GM23338 (cell line): Measurements from ENCODE around the gene ATP8B4. TPM values are rescaled to one million over a fixed set of nuclear protein-coding genes. Genes with fewer than 3 reads are reported as not detected.

Experiments used
- ATAC-seq: fragments of 200-7000 bp; cut with Tn5 transposase; 3 replicates; pipeline ENCODE4 v1.9.1; 2020
- DNase-seq: peaks from one replicate; pipeline ENCODE4 v3.0.0-alpha.2; 2015; ENCODE audit warnings: low spot score
- H2AFZ ChIP-seq: fragments of 200-600 bp; sonication (generic); 2 replicates; pipeline ENCODE4 v1.8.0; 2016; ENCODE audit warnings: antibody characterized with exemption, mild to moderate bottlenecking, moderate library complexity
- H3F3A ChIP-seq: fragments of 200-600 bp; sonication (generic); replicated peaks from 2 replicates; pipeline ENCODE4 v1.8.0; 2017; ENCODE audit warnings: antibody characterized with exemption, mixed run types, low read depth
- H3K27ac ChIP-seq: fragments of 200-600 bp; sonication (generic); 2 replicates; pipeline ENCODE4 v1.6.1; 2016; ENCODE audit warnings: low read depth
- H3K27me3 ChIP-seq: fragments of 200-600 bp; sonication (generic); 2 replicates; pipeline ENCODE4 v1.8.0; 2016; ENCODE audit warnings: mild to moderate bottlenecking, mixed run types, moderate library complexity; ENCODE audit not compliant: insufficient read depth
- H3K36me3 ChIP-seq: fragments of 200-600 bp; sonication (generic); 2 replicates; pipeline ENCODE4 v1.8.0; 2016; ENCODE audit warnings: mild to moderate bottlenecking; ENCODE audit not compliant: insufficient read depth
- H3K4me1 ChIP-seq: fragments of 200-600 bp; sonication (generic); 2 replicates; pipeline ENCODE4 v1.8.0; 2016; ENCODE audit warnings: mild to moderate bottlenecking, moderate library complexity; ENCODE audit not compliant: insufficient read depth
- H3K4me2 ChIP-seq: fragments of 200-600 bp; sonication (generic); 2 replicates; pipeline ENCODE4 v1.7.1; 2017; ENCODE audit warnings: mixed run types
- H3K4me3 ChIP-seq: fragments of 200-600 bp; sonication (generic); 2 replicates; pipeline ENCODE4 v1.6.1; 2016; ENCODE audit warnings: mixed run types
- H3K79me2 ChIP-seq: fragments of 200-600 bp; sonication (generic); replicated peaks from 2 replicates; pipeline ENCODE4 v1.8.0; 2017; ENCODE audit warnings: mild to moderate bottlenecking; ENCODE audit not compliant: insufficient read depth
- H3K9me2 ChIP-seq: fragments of 200-600 bp; sonication (generic); 2 replicates; pipeline ENCODE4 v1.8.0; 2017; ENCODE audit not compliant: insufficient read depth
- H4K20me1 ChIP-seq: fragments of 200-600 bp; sonication (generic); replicated peaks from 2 replicates; pipeline ENCODE4 v1.8.0; 2017; ENCODE audit warnings: mild to moderate bottlenecking; ENCODE audit not compliant: insufficient read depth
- H3K27ac Mint-ChIP-seq: 2 replicates; pipeline ENCODE4 v1.8.0; 2020; ENCODE audit warnings: inconsistent platforms, mild to moderate bottlenecking, moderate library complexity, mixed read lengths
- H3K27me3 Mint-ChIP-seq: 3 replicates; pipeline ENCODE4 v1.8.0; 2022; ENCODE audit warnings: low read depth, mild to moderate bottlenecking, moderate library complexity, mixed read lengths, inconsistent platforms; ENCODE audit not compliant: insufficient read depth, poor library complexity
- H3K36me3 Mint-ChIP-seq: 3 replicates; pipeline ENCODE4 v1.8.0; 2021; ENCODE audit warnings: low read depth, mild to moderate bottlenecking, inconsistent platforms, moderate library complexity, mixed read lengths
- H3K4me1 Mint-ChIP-seq: 3 replicates; pipeline ENCODE4 v1.8.0; 2020; ENCODE audit warnings: mild to moderate bottlenecking, inconsistent platforms, mixed read lengths
- H3K4me3 Mint-ChIP-seq: 3 replicates; pipeline ENCODE4 v1.8.0; 2021; ENCODE audit warnings: moderate library complexity, mild to moderate bottlenecking, inconsistent platforms, mixed read lengths
- H3K9me3 Mint-ChIP-seq: 3 replicates; pipeline ENCODE4 v1.8.0; 2020; ENCODE audit warnings: moderate library complexity, mild to moderate bottlenecking, inconsistent platforms, mixed read lengths
- CREB1 ChIP-seq: fragments of 250-450 bp; sonication (Bioruptor Pico); IDR thresholded peaks from 2 replicates; pipeline ENCODE4 v1.5.0; 2020; ENCODE audit warnings: low read depth, mild to moderate bottlenecking, moderate library complexity
- EZH2 ChIP-seq: fragments of 200-600 bp; sonication (generic); IDR thresholded peaks from one replicate; pipeline ENCODE4 v1.8.0; 2017; ENCODE audit warnings: antibody characterized with exemption, mild to moderate bottlenecking, low read depth; ENCODE audit not compliant: unreplicated experiment
- EZH2phosphoT487 ChIP-seq: fragments of 200-600 bp; sonication (generic); IDR thresholded peaks from one replicate; pipeline ENCODE4 v1.8.1; 2018; ENCODE audit warnings: antibody characterized with exemption; ENCODE audit not compliant: unreplicated experiment
- JUNB ChIP-seq: IDR thresholded peaks from one replicate; pipeline ENCODE4 v1.6.1; 2016; ENCODE audit warnings: antibody characterized with exemption; ENCODE audit not compliant: unreplicated experiment
- NANOG ChIP-seq: IDR thresholded peaks from 2 replicates; pipeline ENCODE4 v1.6.1; 2016; ENCODE audit warnings: antibody characterized with exemption, borderline replicate concordance
- POLR2AphosphoS5 ChIP-seq: IDR thresholded peaks from 2 replicates; pipeline ENCODE4 v1.6.1; 2016; ENCODE audit warnings: antibody characterized with exemption, low read depth
- STAT1 ChIP-seq: IDR thresholded peaks from one replicate; pipeline ENCODE4 v1.6.1; 2016; ENCODE audit warnings: antibody characterized with exemption; ENCODE audit not compliant: unreplicated experiment
- ZNF114 ChIP-seq: fragments of 250-450 bp; sonication (Bioruptor Pico); IDR thresholded peaks from 2 replicates; pipeline ENCODE4 v1.5.0; 2020; ENCODE audit warnings: mild to moderate bottlenecking, moderate library complexity
- ZNF331 ChIP-seq: fragments of 250-450 bp; sonication (Bioruptor Pico); IDR thresholded peaks from 2 replicates; pipeline ENCODE4 v1.5.0; 2020; ENCODE audit warnings: low read depth, mild to moderate bottlenecking, moderate library complexity
- polyA plus RNA-seq: library from polyadenylated mRNA; unstranded; fragments of >200 nt; fragmentation: Nextera tagmentation; extraction: Ambion mirVana; gene quantifications from 2 replicates; pipeline ENCODE4 v1.2.1, GENCODE V29; 2016
- total RNA-seq: library from RNA; depleted of rRNA; stranded (reverse); fragments of >200 nt; shearing (Covaris generic); gene quantifications from 2 replicates; pipeline ENCODE4 v1.2.3, GENCODE V29; 2014
- TF ChIP-seq, protein P1 (sequence below), 2 experiments: fragments of 200-600 bp in 1 of 2; sonication (generic) in 1 of 2; conservative IDR thresholded peaks; 2 replicates each; pipeline versions ENCODE4 v1.5.1 to v1.6.1; 2016 to 2017; ENCODE audit warnings: antibody characterized with exemption in 2 of 2, low read depth in 2 of 2, mild to moderate bottlenecking in 2 of 2, moderate library complexity in 1 of 2
- TF ChIP-seq, protein P2 (sequence below): fragments of 250-450 bp; sonication (Bioruptor Pico); IDR thresholded peaks from 2 replicates; pipeline ENCODE4 v1.5.0; 2020; ENCODE audit warnings: mild to moderate bottlenecking, moderate library complexity
- TF ChIP-seq, protein P3 (sequence below): IDR thresholded peaks from 2 replicates; pipeline ENCODE4 v1.6.1; 2016; ENCODE audit warnings: antibody characterized with exemption
- TF ChIP-seq, protein P4 (sequence below): IDR thresholded peaks from one replicate; pipeline ENCODE4 v1.6.1; 2018; ENCODE audit warnings: antibody characterized with exemption; ENCODE audit not compliant: unreplicated experiment

Gene ATP8B4
- total and polyA plus RNA-seq, 2 experiments from 2014 or later: 0.24 TPM; not detected in 1

DNA sequence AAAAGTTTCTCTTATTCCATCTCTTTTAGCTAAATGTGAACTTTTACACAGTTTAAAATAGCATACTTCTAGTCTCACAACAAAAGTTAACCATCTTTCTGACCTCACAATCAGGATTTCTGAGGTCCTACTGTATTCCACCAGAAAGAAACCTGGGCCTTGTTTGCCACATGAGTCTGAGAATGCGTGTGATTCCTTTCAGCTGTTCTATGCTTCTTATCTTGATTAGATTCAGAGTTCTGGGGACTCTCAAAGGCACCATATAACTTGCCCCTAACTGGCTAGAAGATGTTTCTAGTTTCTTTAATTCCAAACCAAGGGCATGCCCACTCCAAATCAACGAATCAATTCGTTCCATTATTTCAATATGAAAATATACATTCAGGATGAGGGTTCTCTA is 131.1 kb downstream of the ATP8B4 start:
- no peak for TF ChIP-seq CREB1 (CRISPR knock-in tag)
- TF ChIP-seq, protein P1, sequence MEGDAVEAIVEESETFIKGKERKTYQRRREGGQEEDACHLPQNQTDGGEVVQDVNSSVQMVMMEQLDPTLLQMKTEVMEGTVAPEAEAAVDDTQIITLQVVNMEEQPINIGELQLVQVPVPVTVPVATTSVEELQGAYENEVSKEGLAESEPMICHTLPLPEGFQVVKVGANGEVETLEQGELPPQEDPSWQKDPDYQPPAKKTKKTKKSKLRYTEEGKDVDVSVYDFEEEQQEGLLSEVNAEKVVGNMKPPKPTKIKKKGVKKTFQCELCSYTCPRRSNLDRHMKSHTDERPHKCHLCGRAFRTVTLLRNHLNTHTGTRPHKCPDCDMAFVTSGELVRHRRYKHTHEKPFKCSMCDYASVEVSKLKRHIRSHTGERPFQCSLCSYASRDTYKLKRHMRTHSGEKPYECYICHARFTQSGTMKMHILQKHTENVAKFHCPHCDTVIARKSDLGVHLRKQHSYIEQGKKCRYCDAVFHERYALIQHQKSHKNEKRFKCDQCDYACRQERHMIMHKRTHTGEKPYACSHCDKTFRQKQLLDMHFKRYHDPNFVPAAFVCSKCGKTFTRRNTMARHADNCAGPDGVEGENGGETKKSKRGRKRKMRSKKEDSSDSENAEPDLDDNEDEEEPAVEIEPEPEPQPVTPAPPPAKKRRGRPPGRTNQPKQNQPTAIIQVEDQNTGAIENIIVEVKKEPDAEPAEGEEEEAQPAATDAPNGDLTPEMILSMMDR (conservative IDR thresholded peaks at IDR 0.05; ENCODE audit: low read depth in 2 of 2): no peak
- no peak for TF ChIP-seq EZH2
- TF ChIP-seq ZNF114 (CRISPR knock-in tag): no peak
- TF ChIP-seq, protein P2, sequence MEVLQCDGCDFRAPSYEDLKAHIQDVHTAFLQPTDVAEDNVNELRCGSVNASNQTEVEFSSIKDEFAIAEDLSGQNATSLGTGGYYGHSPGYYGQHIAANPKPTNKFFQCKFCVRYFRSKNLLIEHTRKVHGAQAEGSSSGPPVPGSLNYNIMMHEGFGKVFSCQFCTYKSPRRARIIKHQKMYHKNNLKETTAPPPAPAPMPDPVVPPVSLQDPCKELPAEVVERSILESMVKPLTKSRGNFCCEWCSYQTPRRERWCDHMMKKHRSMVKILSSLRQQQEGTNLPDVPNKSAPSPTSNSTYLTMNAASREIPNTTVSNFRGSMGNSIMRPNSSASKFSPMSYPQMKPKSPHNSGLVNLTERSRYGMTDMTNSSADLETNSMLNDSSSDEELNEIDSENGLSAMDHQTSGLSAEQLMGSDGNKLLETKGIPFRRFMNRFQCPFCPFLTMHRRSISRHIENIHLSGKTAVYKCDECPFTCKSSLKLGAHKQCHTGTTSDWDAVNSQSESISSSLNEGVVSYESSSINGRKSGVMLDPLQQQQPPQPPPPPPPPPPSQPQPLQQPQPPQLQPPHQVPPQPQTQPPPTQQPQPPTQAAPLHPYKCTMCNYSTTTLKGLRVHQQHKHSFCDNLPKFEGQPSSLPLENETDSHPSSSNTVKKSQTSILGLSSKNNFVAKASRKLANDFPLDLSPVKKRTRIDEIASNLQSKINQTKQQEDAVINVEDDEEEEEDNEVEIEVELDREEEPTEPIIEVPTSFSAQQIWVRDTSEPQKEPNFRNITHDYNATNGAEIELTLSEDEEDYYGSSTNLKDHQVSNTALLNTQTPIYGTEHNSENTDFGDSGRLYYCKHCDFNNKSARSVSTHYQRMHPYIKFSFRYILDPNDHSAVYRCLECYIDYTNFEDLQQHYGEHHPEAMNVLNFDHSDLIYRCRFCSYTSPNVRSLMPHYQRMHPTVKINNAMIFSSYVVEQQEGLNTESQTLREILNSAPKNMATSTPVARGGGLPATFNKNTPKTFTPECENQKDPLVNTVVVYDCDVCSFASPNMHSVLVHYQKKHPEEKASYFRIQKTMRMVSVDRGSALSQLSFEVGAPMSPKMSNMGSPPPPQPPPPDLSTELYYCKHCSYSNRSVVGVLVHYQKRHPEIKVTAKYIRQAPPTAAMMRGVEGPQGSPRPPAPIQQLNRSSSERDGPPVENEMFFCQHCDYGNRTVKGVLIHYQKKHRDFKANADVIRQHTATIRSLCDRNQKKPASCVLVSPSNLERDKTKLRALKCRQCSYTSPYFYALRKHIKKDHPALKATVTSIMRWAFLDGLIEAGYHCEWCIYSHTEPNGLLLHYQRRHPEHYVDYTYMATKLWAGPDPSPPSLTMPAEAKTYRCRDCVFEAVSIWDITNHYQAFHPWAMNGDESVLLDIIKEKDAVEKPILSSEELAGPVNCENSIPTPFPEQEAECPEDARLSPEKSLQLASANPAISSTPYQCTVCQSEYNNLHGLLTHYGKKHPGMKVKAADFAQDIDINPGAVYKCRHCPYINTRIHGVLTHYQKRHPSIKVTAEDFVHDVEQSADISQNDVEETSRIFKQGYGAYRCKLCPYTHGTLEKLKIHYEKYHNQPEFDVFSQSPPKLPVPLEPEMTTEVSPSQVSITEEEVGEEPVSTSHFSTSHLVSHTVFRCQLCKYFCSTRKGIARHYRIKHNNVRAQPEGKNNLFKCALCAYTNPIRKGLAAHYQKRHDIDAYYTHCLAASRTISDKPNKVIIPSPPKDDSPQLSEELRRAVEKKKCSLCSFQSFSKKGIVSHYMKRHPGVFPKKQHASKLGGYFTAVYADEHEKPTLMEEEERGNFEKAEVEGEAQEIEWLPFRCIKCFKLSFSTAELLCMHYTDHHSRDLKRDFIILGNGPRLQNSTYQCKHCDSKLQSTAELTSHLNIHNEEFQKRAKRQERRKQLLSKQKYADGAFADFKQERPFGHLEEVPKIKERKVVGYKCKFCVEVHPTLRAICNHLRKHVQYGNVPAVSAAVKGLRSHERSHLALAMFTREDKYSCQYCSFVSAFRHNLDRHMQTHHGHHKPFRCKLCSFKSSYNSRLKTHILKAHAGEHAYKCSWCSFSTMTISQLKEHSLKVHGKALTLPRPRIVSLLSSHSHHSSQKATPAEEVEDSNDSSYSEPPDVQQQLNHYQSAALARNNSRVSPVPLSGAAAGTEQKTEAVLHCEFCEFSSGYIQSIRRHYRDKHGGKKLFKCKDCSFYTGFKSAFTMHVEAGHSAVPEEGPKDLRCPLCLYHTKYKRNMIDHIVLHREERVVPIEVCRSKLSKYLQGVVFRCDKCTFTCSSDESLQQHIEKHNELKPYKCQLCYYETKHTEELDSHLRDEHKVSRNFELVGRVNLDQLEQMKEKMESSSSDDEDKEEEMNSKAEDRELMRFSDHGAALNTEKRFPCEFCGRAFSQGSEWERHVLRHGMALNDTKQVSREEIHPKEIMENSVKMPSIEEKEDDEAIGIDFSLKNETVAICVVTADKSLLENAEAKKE (CRISPR knock-in tag): no peak
- no peak for TF ChIP-seq POLR2AphosphoS5
- no peak for TF ChIP-seq NANOG
- TF ChIP-seq, protein P3, sequence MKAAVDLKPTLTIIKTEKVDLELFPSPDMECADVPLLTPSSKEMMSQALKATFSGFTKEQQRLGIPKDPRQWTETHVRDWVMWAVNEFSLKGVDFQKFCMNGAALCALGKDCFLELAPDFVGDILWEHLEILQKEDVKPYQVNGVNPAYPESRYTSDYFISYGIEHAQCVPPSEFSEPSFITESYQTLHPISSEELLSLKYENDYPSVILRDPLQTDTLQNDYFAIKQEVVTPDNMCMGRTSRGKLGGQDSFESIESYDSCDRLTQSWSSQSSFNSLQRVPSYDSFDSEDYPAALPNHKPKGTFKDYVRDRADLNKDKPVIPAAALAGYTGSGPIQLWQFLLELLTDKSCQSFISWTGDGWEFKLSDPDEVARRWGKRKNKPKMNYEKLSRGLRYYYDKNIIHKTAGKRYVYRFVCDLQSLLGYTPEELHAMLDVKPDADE: no peak
- TF ChIP-seq, protein P4, sequence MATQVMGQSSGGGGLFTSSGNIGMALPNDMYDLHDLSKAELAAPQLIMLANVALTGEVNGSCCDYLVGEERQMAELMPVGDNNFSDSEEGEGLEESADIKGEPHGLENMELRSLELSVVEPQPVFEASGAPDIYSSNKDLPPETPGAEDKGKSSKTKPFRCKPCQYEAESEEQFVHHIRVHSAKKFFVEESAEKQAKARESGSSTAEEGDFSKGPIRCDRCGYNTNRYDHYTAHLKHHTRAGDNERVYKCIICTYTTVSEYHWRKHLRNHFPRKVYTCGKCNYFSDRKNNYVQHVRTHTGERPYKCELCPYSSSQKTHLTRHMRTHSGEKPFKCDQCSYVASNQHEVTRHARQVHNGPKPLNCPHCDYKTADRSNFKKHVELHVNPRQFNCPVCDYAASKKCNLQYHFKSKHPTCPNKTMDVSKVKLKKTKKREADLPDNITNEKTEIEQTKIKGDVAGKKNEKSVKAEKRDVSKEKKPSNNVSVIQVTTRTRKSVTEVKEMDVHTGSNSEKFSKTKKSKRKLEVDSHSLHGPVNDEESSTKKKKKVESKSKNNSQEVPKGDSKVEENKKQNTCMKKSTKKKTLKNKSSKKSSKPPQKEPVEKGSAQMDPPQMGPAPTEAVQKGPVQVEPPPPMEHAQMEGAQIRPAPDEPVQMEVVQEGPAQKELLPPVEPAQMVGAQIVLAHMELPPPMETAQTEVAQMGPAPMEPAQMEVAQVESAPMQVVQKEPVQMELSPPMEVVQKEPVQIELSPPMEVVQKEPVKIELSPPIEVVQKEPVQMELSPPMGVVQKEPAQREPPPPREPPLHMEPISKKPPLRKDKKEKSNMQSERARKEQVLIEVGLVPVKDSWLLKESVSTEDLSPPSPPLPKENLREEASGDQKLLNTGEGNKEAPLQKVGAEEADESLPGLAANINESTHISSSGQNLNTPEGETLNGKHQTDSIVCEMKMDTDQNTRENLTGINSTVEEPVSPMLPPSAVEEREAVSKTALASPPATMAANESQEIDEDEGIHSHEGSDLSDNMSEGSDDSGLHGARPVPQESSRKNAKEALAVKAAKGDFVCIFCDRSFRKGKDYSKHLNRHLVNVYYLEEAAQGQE: no peak
- TF ChIP-seq ZNF331: no peak
- TF ChIP-seq JUNB: no peak
- no peak for TF ChIP-seq EZH2phosphoT487
- no peak for TF ChIP-seq STAT1
- Histone ChIP-seq H3K36me3 (no peaks in the 10 kb centered on the region), H3K79me2 (no peaks in the 10 kb centered on the region), H3K27ac (no peak overlapping the region), H4K20me1 (no peaks in the 10 kb centered on the region), H3K9me2 (no peaks in the 10 kb centered on the region), H3K4me3 (no peak overlapping the region), H3K4me2 (no peak overlapping the region), H3F3A (no peaks in the 10 kb centered on the region), H2AFZ (0 out of 2 replicates have a peak overlapping the region, but pooled peaks have one; percentile 11), H3K27me3 (no peaks in the 10 kb centered on the region), H3K4me1 (no peaks in the 10 kb centered on the region)
- Mint-ChIP-seq H3K36me3 (no peaks in the 10 kb centered on the region), H3K27ac (no peak overlapping the region), H3K9me3 (no peaks in the 10 kb centered on the region), H3K4me3 (no peak overlapping the region), H3K4me1 (no peaks in the 10 kb centered on the region), H3K27me3 (no peaks in the 10 kb centered on the region)
- DNase-seq: no peak
- no peak for ATAC-seq
